Testis (tissue), 2 donors: ENCODE data around the gene HSF4.

ENCODE experiments used
- CTCF ChIP-seq, 3 experiments: fragments of 450-650 bp in 2 of 3; fragments of 200-600 bp in 1 of 3; sonication (generic) in 1 of 3; IDR thresholded peaks; one replicate each; pipeline ENCODE4 v1.5.1; 2016 to 2019; ENCODE audit warnings: antibody characterized with exemption in 3 of 3, mild to moderate bottlenecking in 2 of 3, moderate library complexity in 1 of 3
- POLR2A ChIP-seq: fragments of 450-650 bp; IDR thresholded peaks from one replicate; pipeline ENCODE4 v1.6.1; 2017; ENCODE audit warnings: antibody characterized with exemption, mild to moderate bottlenecking, moderate library complexity

DNA sequence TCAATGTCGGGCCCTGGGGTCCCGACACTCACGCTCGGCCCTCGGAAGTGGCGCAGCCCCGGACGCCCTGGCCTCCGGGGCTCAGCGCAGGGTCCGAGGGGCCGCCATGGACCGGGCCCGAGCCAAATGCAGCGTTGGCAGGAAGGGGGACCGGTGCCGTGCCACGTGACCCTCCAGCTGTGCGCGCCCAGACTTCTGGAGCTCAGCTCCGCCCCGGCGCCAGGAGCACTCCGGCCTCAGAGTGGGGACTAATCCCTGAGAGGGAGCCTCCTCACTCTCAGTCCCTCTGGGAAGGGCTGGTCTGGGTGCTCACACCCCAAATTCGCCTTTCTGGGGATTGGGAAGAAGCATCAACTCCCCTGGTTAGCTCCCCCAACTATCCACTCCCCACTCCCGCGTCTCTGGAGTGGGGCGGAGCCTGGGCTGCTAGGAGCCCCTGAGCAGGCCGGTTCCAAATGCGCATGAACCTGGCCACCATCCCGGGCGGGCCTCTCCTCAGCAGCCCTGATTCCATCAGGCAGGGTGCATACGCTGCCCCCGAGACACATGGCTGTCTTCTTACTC lies 13.6 kb upstream of the HSF4 start, which contains the start of gene B3GNT9:
- TF ChIP-seq CTCF (IDR thresholded peaks at IDR 0.05) (no peak), POLR2A (no peak)
